ENCODE measurements around the gene FAM193A.
"Not testable (repeated sequence)": the region's sequence is repeated elsewhere in the genome, so short reads cannot be mapped to it uniquely, and the experiment has no call there.

The FAM193A gene

GRCh38 chr4:2595436-2595835 is 59.0 kb downstream of the FAM193A start:
- Histone ChIP-seq H3K36me3 (replicated peaks) (peaks cover 20% of the 10 kb centered on the region), H3K27me3 (ENCODE audit: low read depth) (no peaks in the 10 kb centered on the region), H3K9me3 (no peaks in the 10 kb centered on the region), H3K4me1 (peaks cover 18% of the 10 kb centered on the region), H3K4me3 (no peak overlapping the region)
- DNase-seq (ENCODE audit: low spot score in 2 of 2): no peak
- in situ Hi-C loops (cut with MboI; ENCODE audit: low sequenced_read_pairs): no loop called here

DNA sequence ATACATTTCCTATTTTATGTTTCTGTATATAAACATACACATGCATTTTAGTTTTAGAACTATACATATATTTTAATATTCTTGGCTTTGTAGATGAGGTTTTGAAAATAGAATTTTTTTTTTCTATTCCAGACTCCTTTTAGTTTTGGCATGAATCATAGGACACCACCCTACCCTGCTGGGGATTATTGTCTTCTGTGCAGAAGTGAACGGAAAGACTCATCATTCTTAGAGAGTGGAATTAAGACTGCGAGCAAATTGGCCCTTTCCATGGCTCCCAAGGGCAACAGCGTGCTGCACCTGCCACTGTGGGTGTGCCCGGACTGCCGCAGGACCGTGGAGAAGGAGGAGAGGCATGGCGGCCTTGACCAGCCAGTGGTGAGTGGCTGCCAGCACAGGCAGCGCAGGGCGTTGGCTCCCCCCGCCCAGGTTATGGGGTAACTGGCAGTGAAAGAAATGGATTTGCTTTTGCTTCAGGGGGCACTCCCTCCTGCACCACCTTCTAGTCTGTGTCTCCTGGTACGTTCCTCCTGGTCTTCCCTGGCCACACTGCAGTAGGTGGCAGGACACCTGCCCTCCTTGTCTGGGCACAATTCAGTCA is 59.6 kb downstream of the FAM193A start:
- no peak for DNase-seq (ENCODE audit: low spot score in 2 of 2)
- H3K36me3 ChIP-seq (replicated peaks): peaks cover 20% of the 10 kb centered on the region
- peaks cover 18% of the 10 kb centered on the region for H3K4me1 ChIP-seq
- in situ Hi-C loops (cut with MboI; ENCODE audit: low sequenced_read_pairs): no loop called here
- no peaks in the 10 kb centered on the region for H3K9me3 ChIP-seq
- no peak overlapping the region for H3K4me3 ChIP-seq
- no peaks in the 10 kb centered on the region for H3K27me3 ChIP-seq (ENCODE audit: low read depth)

GRCh38 chr4:2596611-2597010 is 60.2 kb downstream of the FAM193A start:
- in situ Hi-C loops (cut with MboI; ENCODE audit: low sequenced_read_pairs): no loop called here
- DNase-seq (ENCODE audit: low spot score in 2 of 2): no peak
- Histone ChIP-seq H3K27me3 (ENCODE audit: low read depth) (no peaks in the 10 kb centered on the region), H3K4me1 (peaks cover 14% of the 10 kb centered on the region), H3K4me3 (no peak overlapping the region), H3K9me3 (no peaks in the 10 kb centered on the region), H3K36me3 (replicated peaks) (peaks cover 20% of the 10 kb centered on the region)

DNA sequence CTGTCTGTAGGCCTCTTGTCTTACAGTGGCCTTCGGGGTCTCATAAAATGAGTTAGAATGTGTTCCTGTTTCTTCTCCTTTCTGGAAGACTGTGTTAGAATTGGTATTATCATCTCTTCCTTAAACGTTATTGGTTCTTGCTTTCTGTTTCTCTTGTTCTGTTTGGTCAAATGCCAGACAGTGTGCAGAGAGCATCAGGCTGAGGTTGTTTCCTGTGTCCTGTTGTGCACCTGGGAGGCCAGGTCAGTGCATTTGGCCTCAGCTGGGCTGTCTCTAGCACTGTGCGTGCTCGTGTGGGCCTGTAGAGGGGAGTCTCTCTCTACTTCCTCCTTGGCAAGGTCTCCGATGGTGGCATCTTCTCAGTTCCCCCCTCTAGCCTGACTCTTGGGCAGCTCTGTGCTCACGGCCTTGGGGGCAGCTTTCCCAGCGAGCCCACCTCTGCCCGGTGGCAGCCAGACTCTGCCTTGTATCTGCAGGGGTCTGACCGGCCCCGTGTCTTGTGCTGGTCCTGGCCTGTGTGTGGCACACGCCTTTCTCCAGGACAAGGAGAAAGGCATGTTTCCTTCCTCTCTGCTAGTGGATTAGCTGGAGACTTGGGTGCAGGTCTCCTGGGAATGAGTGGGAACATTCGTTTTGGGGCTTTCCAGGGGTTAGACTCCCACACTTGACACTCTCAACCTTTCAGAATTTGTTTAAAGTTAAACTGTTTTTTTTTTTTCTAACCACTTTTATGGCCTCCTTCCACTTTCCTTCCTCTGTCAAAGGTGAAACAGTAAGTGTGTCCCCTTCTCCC is 62.3 kb downstream of the FAM193A start:
- Histone ChIP-seq H3K9me3 (no peaks in the 10 kb centered on the region), H3K36me3 (replicated peaks) (peaks cover 20% of the 10 kb centered on the region), H3K4me3 (no peak overlapping the region), H3K4me1 (peaks cover 14% of the 10 kb centered on the region), H3K27me3 (ENCODE audit: low read depth) (no peaks in the 10 kb centered on the region)
- in situ Hi-C loops (cut with MboI; ENCODE audit: low sequenced_read_pairs): no loop called here
- DNase-seq (ENCODE audit: low spot score in 2 of 2): no peak

DNA sequence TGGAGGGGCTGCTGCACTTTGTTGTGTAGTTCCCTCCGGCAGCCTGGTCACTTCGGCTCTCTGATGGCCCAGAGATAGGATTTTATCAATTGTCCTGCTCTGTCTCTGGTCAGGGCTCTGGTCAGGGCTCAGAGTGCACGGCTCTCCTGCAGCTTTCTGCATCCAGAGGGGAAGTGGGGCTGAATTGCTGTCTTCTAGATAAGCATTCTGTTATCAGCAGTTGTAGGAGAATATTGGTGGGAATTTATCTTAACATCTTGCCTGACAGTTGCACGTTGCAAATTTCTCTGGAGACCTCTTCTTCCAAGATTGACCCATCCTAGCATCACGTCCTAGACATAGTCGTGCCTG is 62.8 kb downstream of the FAM193A start:
- Histone ChIP-seq H3K9me3 (no peaks in the 10 kb centered on the region), H3K27me3 (ENCODE audit: low read depth) (no peaks in the 10 kb centered on the region), H3K4me3 (no peak overlapping the region), H3K36me3 (replicated peaks) (peaks cover 20% of the 10 kb centered on the region), H3K4me1 (peaks cover 19% of the 10 kb centered on the region)
- no peak for DNase-seq (ENCODE audit: low spot score in 2 of 2)
- in situ Hi-C loops (cut with MboI; ENCODE audit: low sequenced_read_pairs): no loop called here

DNA sequence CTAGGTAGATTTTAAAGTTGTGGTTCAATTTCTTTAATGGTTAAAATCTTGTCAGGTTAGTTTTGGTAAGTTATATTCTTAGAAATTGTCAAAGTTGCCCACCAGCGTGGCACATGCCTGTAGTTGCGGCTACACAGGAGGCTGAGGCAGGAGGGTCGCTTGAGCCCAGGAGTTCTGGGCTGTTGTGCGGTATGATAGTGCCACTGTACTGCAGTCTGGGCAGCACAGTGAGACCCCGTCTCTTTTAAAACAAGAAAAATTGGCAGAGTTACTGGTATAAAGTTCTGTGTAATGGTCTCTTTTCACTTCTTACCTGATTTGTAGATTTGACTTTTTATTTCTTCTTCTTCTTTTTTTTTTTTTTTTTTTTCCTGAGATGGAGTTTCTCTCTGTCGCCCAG is 64.4 kb downstream of the FAM193A start:
- in situ Hi-C loops (cut with MboI; ENCODE audit: low sequenced_read_pairs): no loop called here

GRCh38 chr4:2604614-2605013 is 68.2 kb downstream of the FAM193A start:
- Histone ChIP-seq H3K4me1 (peaks cover 8% of the 10 kb centered on the region), H3K9me3 (no peaks in the 10 kb centered on the region), H3K4me3 (no peak overlapping the region), H3K27me3 (ENCODE audit: low read depth) (no peaks in the 10 kb centered on the region), H3K36me3 (replicated peaks) (peaks cover 13% of the 10 kb centered on the region)
- in situ Hi-C loops (cut with MboI; ENCODE audit: low sequenced_read_pairs): no loop called here
- no peak for DNase-seq (ENCODE audit: low spot score in 2 of 2)

More for the DNA sequence above, 64.4 kb downstream of the FAM193A start:
- no peaks in the 10 kb centered on the region for H3K9me3 ChIP-seq
- H3K27me3 ChIP-seq (ENCODE audit: low read depth): no peaks in the 10 kb centered on the region
- DNase-seq (ENCODE audit: low spot score in 2 of 2): no peak
- no peak overlapping the region for H3K4me3 ChIP-seq
- peaks cover 22% of the 10 kb centered on the region for H3K4me1 ChIP-seq
- peaks cover 25% of the 10 kb centered on the region for H3K36me3 ChIP-seq (replicated peaks)

DNA sequence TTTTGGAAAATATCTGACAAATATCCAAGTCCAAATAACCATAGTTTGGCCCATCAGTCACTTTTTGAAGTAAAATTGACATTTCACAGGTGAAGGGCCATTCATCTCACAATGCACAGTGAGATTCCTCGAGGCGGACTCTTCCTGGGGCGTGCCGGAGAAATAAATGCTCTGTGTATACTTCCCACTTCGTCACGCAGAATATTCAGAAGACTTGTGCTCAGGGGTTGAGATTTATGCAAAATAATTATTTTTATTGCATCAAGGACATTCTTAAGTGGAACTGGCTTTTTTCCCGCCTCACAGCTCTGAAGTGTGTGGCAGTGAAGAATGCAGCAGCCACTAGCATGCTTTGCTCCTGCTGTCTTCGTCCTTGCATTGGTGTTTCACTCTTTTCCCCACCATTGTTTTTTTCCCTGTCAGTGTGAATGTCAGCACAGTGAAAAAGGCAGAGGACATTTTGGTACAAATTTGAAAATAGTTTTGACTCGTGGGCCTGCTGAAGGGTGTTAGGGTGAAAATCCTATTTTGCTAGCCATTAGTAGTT is 70.6 kb downstream of the FAM193A start:
- H3K36me3 ChIP-seq (replicated peaks): peaks cover 6% of the 10 kb centered on the region; the same call in 1 of the 2 replicates
- in situ Hi-C loops (cut with MboI; ENCODE audit: low sequenced_read_pairs): no loop called here
- H3K4me3 ChIP-seq: no peak overlapping the region
- no peaks in the 10 kb centered on the region for H3K9me3 ChIP-seq
- H3K27me3 ChIP-seq (ENCODE audit: low read depth): no peaks in the 10 kb centered on the region
- peaks cover 8% of the 10 kb centered on the region for H3K4me1 ChIP-seq
- no peak for DNase-seq (ENCODE audit: low spot score in 2 of 2)

DNA sequence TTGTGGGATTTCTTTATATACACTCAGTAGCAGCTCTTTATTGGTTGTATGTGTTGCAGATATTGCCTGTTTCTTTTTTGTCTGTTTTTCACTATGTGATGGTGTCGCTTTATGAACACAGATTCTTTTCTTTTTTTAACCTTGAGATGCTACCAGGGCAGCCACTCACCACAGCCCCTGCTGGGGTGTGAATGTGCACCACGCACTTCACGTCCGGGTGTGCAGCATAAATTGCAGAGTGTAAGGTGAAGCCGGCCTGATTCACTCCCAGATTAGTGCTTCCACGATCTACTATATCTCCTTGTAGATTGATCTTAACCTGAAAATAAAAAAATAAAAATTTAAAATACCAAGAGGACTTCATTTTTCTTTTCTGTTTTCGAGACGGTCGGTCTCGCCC is 71.4 kb downstream of the FAM193A start:
- in situ Hi-C loops (cut with MboI; ENCODE audit: low sequenced_read_pairs): no loop called here
- H3K4me1 ChIP-seq: peaks cover 10% of the 10 kb centered on the region
- no peak overlapping the region for H3K4me3 ChIP-seq
- H3K27me3 ChIP-seq (ENCODE audit: low read depth): no peaks in the 10 kb centered on the region
- DNase-seq (ENCODE audit: low spot score in 2 of 2): no peak
- H3K36me3 ChIP-seq (replicated peaks): peaks cover 6% of the 10 kb centered on the region; the same call in 1 of the 2 replicates
- H3K9me3 ChIP-seq: no peaks in the 10 kb centered on the region

DNA sequence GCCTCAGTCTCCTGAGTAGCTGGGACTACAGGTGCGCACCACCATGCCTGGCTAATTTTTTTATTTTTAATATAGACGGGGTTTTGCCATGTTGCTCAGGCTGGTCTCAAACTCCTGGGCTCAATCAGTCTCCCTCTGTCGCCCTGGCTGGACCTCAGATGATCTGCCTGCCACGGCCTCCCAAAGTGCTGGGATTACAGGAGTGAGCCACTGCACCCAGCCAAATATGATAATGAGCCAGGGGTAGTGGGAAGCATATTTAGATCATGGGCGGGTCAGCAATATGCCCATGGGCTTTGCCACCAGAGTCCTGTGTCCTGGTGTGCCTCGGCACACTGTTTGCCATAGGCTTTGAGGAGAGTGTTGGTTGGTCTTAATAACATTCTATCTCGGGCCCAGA is 71.8 kb downstream of the FAM193A start:
- no peak overlapping the region for H3K4me3 ChIP-seq
- no peaks in the 10 kb centered on the region for H3K27me3 ChIP-seq (ENCODE audit: low read depth)
- peaks cover 6% of the 10 kb centered on the region; the same call in 1 of the 2 replicates for H3K36me3 ChIP-seq (replicated peaks)
- H3K4me1 ChIP-seq: peaks cover 10% of the 10 kb centered on the region
- DNase-seq (ENCODE audit: low spot score in 2 of 2): no peak
- no peaks in the 10 kb centered on the region for H3K9me3 ChIP-seq
- in situ Hi-C loops (cut with MboI; ENCODE audit: low sequenced_read_pairs): no loop called here

- no peaks in the 10 kb centered on the region for H3K36me3 ChIP-seq (replicated peaks)
- in situ Hi-C loops (cut with MboI; ENCODE audit: low sequenced_read_pairs): no loop called here
- H3K4me1 ChIP-seq: peaks cover 14% of the 10 kb centered on the region
- H3K27me3 ChIP-seq (ENCODE audit: low read depth): no peaks in the 10 kb centered on the region
- no peaks in the 10 kb centered on the region for H3K9me3 ChIP-seq
- no peak for DNase-seq (ENCODE audit: low spot score in 2 of 2)
- no peak overlapping the region for H3K4me3 ChIP-seq
Measured at GRCh38 chr4:2615821-2616220, 79.4 kb downstream of the FAM193A start.

DNA sequence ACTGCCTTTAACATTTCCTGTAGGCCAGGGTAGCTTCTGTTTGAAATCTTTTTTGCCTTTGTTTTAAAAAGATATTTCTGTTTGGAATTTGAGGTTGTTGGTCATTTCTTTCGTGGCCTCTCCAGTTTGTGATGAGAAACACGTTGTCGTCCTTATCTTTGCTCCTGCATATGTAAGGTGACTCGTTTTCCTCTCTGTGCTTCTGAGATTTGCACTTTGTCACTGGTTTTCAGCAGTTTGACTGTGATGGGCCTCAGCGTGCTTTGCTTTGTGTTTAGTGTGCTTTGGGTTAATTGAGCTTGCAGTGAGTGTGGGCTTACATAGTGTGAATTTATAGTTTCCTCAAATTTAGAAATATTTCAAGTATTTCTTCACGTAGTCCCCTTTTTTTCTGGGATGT is 81.5 kb downstream of the FAM193A start:
- no peaks in the 10 kb centered on the region for H3K9me3 ChIP-seq
- H3K4me1 ChIP-seq: peaks cover 12% of the 10 kb centered on the region
- in situ Hi-C loops (cut with MboI; ENCODE audit: low sequenced_read_pairs): no loop called here
- H3K4me3 ChIP-seq: no peak overlapping the region
- H3K27me3 ChIP-seq (ENCODE audit: low read depth): no peaks in the 10 kb centered on the region
- DNase-seq (ENCODE audit: low spot score in 2 of 2): no peak
- H3K36me3 ChIP-seq (replicated peaks): no peaks in the 10 kb centered on the region

GRCh38 chr4:2618729-2619128 is 82.3 kb downstream of the FAM193A start:
- peaks cover 12% of the 10 kb centered on the region for H3K4me1 ChIP-seq
- H3K36me3 ChIP-seq (replicated peaks); H3K27me3 ChIP-seq (ENCODE audit: low read depth); H3K4me3 ChIP-seq; DNase-seq (ENCODE audit: low spot score in 2 of 2); H3K9me3 ChIP-seq; in situ Hi-C loops (cut with MboI; ENCODE audit: low sequenced_read_pairs): not testable (repeated sequence)

- Histone ChIP-seq H3K9me3 (no peaks in the 10 kb centered on the region), H3K27me3 (ENCODE audit: low read depth) (no peaks in the 10 kb centered on the region), H3K4me1 (peaks cover 12% of the 10 kb centered on the region), H3K4me3 (no peak overlapping the region), H3K36me3 (replicated peaks) (no peaks in the 10 kb centered on the region)
- DNase-seq (ENCODE audit: low spot score in 2 of 2): peak; percentile 21 to 50
- in situ Hi-C loops (cut with MboI; ENCODE audit: low sequenced_read_pairs): no loop called here
Measured at GRCh38 chr4:2619459-2619858, 83.0 kb downstream of the FAM193A start.
